Ishikawa (cell line): ENCODE measurements around the gene STXBP4.

Source experiments
- CREB1 ChIP-seq: IDR thresholded peaks from 2 replicates; pipeline ENCODE4 v1.6.1; 2012; ENCODE audit warnings: low read depth
- EGR1 ChIP-seq: IDR thresholded peaks from 2 replicates; pipeline ENCODE4 v1.6.1; 2012
- EP300 ChIP-seq: IDR thresholded peaks from 2 replicates; pipeline ENCODE4 v1.6.1; 2012; ENCODE audit warnings: borderline replicate concordance
- NFIC ChIP-seq: IDR thresholded peaks from 2 replicates; pipeline ENCODE4 v1.6.1; 2012
- REST ChIP-seq: IDR thresholded peaks from 2 replicates; pipeline ENCODE4 v1.6.1; 2012; ENCODE audit warnings: low read depth, mild to moderate bottlenecking
- TAF1 ChIP-seq: IDR thresholded peaks from 2 replicates; pipeline ENCODE4 v1.6.1; 2012; ENCODE audit warnings: low read depth, mild to moderate bottlenecking
- YY1 ChIP-seq: IDR thresholded peaks from 2 replicates; pipeline ENCODE4 v1.6.1; 2012; ENCODE audit warnings: low read depth

GRCh38 chr17:55068862-55069811 is 100.6 kb downstream of the STXBP4 start:
- no peak for TF ChIP-seq YY1
- no peak for TF ChIP-seq TAF1
- TF ChIP-seq NFIC: no peak
- no peak for TF ChIP-seq REST
- no peak for TF ChIP-seq EGR1
- no peak for TF ChIP-seq CREB1
- no peak for TF ChIP-seq EP300
